Colon (tissue), 2 donors: ENCODE measurements around the gene HES7.
A peak's percentile ranks its signal among the peaks of the same experiment; 100 is the strongest.

Experiments
- FAIRE-seq: peaks from 2 replicates; lab custom pipeline; 2012; peaks lifted over from hg19 to GRCh38; lab: Jason Lieb, UNC
- donor health status: control.
- donor health status: control.

HES7 gene

GRCh38 chr17:8142887-8143580, 19.1 kb upstream of the HES7 start:
- FAIRE-seq = no peak

DNA sequence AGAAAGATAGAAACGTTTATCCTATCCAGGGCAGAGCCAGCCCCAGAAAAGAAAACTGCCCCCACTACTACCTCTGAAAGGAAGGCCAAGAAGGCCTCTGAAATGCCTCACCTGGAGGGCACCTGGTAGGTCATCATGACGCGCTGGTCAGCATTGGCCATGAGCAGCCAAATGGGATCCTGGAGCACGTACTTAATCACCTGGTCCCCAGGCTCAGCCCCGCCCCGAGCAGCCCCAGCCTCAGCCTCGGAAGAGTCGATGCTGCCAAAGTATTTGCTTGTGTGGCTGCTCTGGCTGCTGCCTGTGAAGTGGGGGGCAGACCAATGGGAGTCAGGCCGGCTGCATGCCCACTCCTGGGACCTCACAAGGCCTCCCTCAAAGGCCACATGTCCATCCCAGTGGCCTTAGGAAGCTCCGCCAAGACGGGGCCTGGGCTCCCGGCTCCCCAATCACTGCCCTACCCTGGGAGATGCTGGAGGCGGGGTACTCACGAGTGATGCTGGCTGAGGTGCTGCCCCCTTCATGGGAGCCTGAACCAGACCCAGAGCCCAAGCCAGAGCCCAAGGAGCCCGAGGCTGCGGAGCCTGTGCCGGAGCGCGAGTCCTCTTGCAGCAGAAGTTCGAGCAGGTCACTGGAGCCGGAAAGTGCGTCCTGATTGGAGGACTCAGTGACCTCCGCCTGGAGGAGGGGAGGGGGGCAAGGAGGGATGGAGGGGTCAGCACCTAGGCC, 18.4 kb upstream of the HES7 start:
- no peak for FAIRE-seq

- FAIRE-seq = no peak
Observed at GRCh38 chr17:8141741-8142140, 17.8 kb upstream of the HES7 start.

DNA sequence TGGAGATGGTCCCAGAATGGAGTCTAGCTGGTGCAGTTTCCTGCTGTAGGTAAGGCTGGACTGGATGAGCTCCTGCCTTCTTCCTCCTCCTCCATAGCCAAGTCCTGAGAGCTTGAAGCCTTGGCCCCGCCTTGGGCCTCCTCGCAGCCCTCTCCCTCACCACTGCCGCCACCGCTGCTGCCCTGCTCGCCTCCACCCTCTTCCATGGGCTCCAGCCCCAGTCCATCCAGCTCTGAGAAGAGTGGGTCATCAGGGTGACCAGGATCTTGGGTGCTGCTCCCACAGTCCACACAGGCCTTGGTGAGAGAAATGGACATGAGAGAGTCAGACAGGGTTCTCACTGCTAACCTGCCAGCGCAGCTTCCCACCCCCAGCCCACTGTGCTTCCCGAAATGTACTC, 17.1 kb upstream of the HES7 start:
- FAIRE-seq = no peak

- FAIRE-seq = no peak
Observed at GRCh38 chr17:8140065-8141029, 16.4 kb upstream of the HES7 start.

DNA sequence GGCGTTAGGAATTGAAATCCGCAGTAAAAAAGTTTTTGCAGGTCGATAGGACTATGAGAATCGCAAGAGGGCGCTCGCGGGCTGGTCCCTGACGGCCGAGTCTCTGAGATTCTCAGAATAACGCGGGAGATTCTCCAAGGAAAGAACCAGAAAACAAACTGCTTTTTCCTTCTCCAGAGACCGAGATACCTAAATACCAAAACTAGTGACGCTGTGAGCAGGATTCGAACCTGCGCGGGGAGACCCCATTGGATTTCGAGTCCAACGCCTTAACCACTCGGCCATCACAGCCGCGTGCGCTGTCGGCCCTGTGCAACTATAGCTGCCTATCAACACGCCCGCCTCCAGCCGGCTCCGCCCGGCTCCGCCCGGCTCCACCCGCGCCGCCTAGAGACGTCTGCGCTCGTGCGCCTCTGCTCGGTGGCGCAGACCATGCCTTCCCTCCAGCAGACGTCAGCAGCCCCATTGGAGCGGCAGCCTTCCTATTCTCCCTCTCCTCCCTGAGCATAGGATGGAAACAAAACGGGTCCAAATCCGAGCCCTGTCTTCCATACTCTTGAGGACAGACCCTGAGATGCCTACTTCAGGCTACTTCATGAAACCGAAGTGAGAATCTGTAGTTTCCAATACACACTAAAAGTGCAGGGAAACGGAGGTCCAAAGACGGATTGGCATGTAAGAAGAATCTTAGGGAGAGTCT, 14.9 kb upstream of the HES7 start:
- FAIRE-seq = peak; percentile 80

- FAIRE-seq = no peak
Observed at GRCh38 chr17:8138374-8138671, 14.4 kb upstream of the HES7 start.

GRCh38 chr17:8137645-8138373, 13.9 kb upstream of the HES7 start:
- no peak for FAIRE-seq

DNA sequence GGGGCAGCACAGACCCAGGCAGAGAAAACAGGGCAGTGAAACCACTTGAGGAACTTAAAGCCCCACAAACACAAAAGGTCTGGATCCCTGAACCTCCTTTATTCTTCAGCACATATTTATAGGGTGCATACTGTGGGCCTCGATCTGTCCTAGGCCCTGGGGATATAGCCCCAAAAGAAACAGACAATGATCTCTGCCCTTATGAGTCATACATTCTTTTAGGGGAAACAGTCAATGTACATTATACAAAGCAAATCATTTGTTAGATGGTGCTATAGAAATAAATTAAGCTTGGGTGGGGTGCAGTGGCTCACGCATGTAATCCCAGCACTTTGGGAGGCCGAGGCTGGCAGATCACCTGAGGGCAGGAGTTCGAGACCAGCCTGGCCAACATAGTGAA, 10.0 kb upstream of the HES7 start:
- FAIRE-seq = no peak

- no peak for FAIRE-seq
Observed at GRCh38 chr17:8133399-8133798, 9.5 kb upstream of the HES7 start.

- no peak for FAIRE-seq
Observed at GRCh38 chr17:8131844-8132441, 8.0 kb upstream of the HES7 start.

- no peak for FAIRE-seq
Observed at GRCh38 chr17:8128125-8128784, 4.3 kb upstream of the HES7 start.

DNA sequence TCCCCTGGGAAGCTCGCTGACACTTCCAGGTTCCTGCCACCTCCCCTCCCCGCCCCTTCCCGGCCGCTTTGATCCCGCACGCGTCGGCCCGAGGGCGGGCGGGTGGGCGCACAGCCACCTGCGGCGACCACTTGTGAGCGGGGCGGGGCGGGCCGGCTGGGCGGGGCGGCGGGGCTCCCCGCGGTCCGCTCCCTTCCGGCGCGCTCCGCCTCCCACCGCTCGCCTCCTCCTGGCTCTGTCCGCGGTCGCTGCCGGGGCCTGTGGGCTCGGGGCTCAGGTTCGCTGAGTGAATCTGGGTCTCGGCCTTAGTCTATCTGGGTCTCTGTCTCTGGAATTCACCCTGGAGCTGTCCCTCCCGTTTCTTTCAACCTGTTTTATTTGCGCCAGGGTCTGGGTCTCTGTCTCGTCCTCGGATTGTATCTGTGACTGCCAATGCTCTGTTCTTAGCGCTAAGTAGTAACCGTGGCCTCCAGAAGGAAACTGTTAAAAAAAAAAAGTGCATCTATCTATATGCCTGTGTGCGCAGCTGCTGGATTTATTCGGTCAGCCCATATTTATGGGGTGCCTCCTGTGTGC, 2.7 kb upstream of the HES7 start:
- FAIRE-seq = no peak

GRCh38 chr17:8125947-8126490, 2.1 kb upstream of the HES7 start:
- no peak for FAIRE-seq

GRCh38 chr17:8125154-8125946, 1.4 kb upstream of the HES7 start:
- no peak for FAIRE-seq

- FAIRE-seq = no peak
Observed at GRCh38 chr17:8124350-8125153, 646 bp upstream of the HES7 start.

- no peak for FAIRE-seq
Observed at GRCh38 chr17:8122924-8123694, 797 bp downstream of the HES7 start.
